ENCODE measurements around the gene CFLAR. TPM values are rescaled to one million over a fixed set of nuclear protein-coding genes. Genes with fewer than 3 reads are reported as not detected.

Gene CFLAR
- total and polyA plus RNA-seq, 2 of the 13 experiments (the other 11 are each of a cell fraction or from before 2014, with no cell fraction given): 43.8 to 92.1 TPM

DNA sequence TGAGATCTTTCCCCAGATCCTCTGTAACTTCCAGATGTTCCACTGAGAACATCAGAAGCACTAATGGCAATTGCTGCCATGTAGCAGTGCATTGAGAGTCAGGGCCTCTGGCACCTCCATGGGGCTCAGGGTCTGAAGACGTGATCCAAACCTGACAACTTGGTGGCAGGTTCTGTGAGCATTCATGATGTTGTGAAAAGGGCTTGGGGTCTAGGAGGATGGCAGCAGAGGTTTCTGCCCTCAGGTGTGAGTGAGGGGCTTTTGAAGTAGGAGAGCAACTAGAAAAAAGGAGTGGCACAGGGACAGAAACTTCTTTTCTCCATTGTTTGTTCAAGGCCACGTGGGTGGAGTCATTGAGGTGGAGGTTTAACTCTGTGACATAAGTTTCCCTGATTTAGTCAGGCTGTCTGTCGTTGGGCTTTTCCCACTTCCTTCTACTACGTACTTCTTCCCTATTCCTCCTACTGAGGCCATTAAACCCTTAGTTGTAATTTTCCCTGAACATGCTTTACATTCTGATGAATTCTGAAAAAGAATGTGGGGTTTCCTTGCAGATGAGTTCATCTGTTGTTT, 13.1 kb downstream of the CFLAR start (continued):
- TF ChIP-seq BHLHE40 (IDR thresholded peaks at IDR 0.05; ENCODE audit: low read length): no peak
- no peak for TF ChIP-seq MLLT10 (CRISPR knock-in tag; IDR thresholded peaks at IDR 0.05)
- no peak for TF ChIP-seq ZMYM2 (CRISPR knock-in tag; IDR thresholded peaks at IDR 0.05)
- no peak for TF ChIP-seq ATF3 (CRISPR knock-in tag; IDR thresholded peaks at IDR 0.05)
- no peak for TF ChIP-seq CERS6 (CRISPR knock-in tag; IDR thresholded peaks at IDR 0.05)
- TF ChIP-seq, protein P1, sequence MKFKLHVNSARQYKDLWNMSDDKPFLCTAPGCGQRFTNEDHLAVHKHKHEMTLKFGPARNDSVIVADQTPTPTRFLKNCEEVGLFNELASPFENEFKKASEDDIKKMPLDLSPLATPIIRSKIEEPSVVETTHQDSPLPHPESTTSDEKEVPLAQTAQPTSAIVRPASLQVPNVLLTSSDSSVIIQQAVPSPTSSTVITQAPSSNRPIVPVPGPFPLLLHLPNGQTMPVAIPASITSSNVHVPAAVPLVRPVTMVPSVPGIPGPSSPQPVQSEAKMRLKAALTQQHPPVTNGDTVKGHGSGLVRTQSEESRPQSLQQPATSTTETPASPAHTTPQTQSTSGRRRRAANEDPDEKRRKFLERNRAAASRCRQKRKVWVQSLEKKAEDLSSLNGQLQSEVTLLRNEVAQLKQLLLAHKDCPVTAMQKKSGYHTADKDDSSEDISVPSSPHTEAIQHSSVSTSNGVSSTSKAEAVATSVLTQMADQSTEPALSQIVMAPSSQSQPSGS (CRISPR knock-in tag; IDR thresholded peaks at IDR 0.05): no peak
- TF ChIP-seq ZSCAN9 (CRISPR knock-in tag; IDR thresholded peaks at IDR 0.05; ENCODE audit: borderline replicate concordance): 0 out of 2 replicates have a peak, but pooled peaks have one; percentile 28
- no peak for TF ChIP-seq ZNF772 (CRISPR knock-in tag; IDR thresholded peaks at IDR 0.05)
- no peak for TF ChIP-seq SRY (CRISPR knock-in tag; IDR thresholded peaks at IDR 0.05)
- TF ChIP-seq GATAD1 (CRISPR knock-in tag; IDR thresholded peaks at IDR 0.05): no peak
- no peak for TF ChIP-seq GRHL1 (CRISPR knock-in tag; conservative IDR thresholded peaks at IDR 0.05)
- no peak for TF ChIP-seq NKX3-1 (CRISPR knock-in tag; IDR thresholded peaks at IDR 0.05)
- no peak for TF ChIP-seq ZHX2 (IDR thresholded peaks at IDR 0.05; ENCODE audit: low read depth)
- no peak for TF ChIP-seq ZHX2 (CRISPR knock-in tag; IDR thresholded peaks at IDR 0.05; ENCODE audit: borderline replicate concordance)
- TF ChIP-seq NFKBIZ (CRISPR knock-in tag; IDR thresholded peaks at IDR 0.05): no peak
- TF ChIP-seq HCFC1 (IDR thresholded peaks at IDR 0.05; ENCODE audit: low read depth, low read length): no peak
- no peak for TF ChIP-seq SALL2 (CRISPR knock-in tag; IDR thresholded peaks at IDR 0.05)
- no peak for TF ChIP-seq JDP2 (CRISPR knock-in tag; IDR thresholded peaks at IDR 0.05; ENCODE audit: borderline replicate concordance)
- peak; percentile 39; the same call in 1 of the 2 replicates for TF ChIP-seq SALL1 (CRISPR knock-in tag; IDR thresholded peaks at IDR 0.05)
- no peak for TF ChIP-seq ZNF850 (CRISPR knock-in tag; conservative IDR thresholded peaks at IDR 0.05)
- TF ChIP-seq AKAP8 (CRISPR knock-in tag; IDR thresholded peaks at IDR 0.05): no peak
- no peak for TF ChIP-seq ZFYVE20 (CRISPR knock-in tag; IDR thresholded peaks at IDR 0.05; ENCODE audit: borderline replicate concordance, low read depth)
